K562 (cell line): ENCODE results near the gene RREB1. TPM values are rescaled to one million over a fixed set of nuclear protein-coding genes. Genes with fewer than 3 reads are reported as not detected.

Source experiments
- CBFA2T2 ChIP-seq: fragments of 450-650 bp; conservative IDR thresholded peaks from 2 replicates; pipeline ENCODE4 v1.6.1; 2017; ENCODE audit warnings: mild to moderate bottlenecking
- CREB1 ChIP-seq, 2 experiments: sonication (generic) in 1 of 2; formaldehyde crosslinking in 1 of 2; IDR thresholded peaks; 2 replicates each; pipeline versions ENCODE4 v1.6.1 to v1.8.0; 2012 to 2022; ENCODE audit warnings: inconsistent platforms in 1 of 2, mild to moderate bottlenecking in 1 of 2, missing genetic modification reagents in 1 of 2, moderate library complexity in 1 of 2
- DDX20 ChIP-seq: fragments of 450-650 bp; IDR thresholded peaks from 2 replicates; pipeline ENCODE4 v1.6.1; 2016; ENCODE audit warnings: missing genetic modification characterization, low read depth, mild to moderate bottlenecking, missing compliant biosample characterization, moderate library complexity
- EHMT2 ChIP-seq: fragments of 450-650 bp; IDR thresholded peaks from 2 replicates; pipeline ENCODE4 v1.6.1; 2018; ENCODE audit warnings: antibody characterized with exemption
- EP300 ChIP-seq: IDR thresholded peaks from 2 replicates; pipeline ENCODE4 v1.6.1; 2012; ENCODE audit warnings: low read length, improper control_type of control experiment
- ESRRA ChIP-seq: fragments of 450-650 bp; IDR thresholded peaks from 2 replicates; pipeline ENCODE4 v1.6.1; 2014; ENCODE audit warnings: low read depth, mild to moderate bottlenecking, moderate library complexity, borderline replicate concordance
- GABPB1 ChIP-seq: sonication (generic); formaldehyde crosslinking; IDR thresholded peaks from 2 replicates; pipeline ENCODE4 v1.8.0; 2022; ENCODE audit warnings: mild to moderate bottlenecking, missing genetic modification reagents
- HDAC2 ChIP-seq: fragments of 450-650 bp; IDR thresholded peaks from 2 replicates; pipeline ENCODE4 v1.6.1; 2016; ENCODE audit warnings: mild to moderate bottlenecking
- HMBOX1 ChIP-seq: sonication (generic); IDR thresholded peaks from 2 replicates; pipeline ENCODE4 v1.6.1; 2016
- IRF2 ChIP-seq: sonication (generic); formaldehyde crosslinking; IDR thresholded peaks from 2 replicates; pipeline ENCODE4 v1.8.1; 2022; ENCODE audit warnings: mild to moderate bottlenecking, missing genetic modification reagents
- MBD1 ChIP-seq: fragments of 250-450 bp; sonication (Bioruptor Pico); IDR thresholded peaks from 2 replicates; pipeline ENCODE4 v1.8.0; 2022; ENCODE audit warnings: inconsistent platforms
- MCM5 ChIP-seq: fragments of 450-650 bp; IDR thresholded peaks from 2 replicates; pipeline ENCODE4 v1.6.1; 2016; ENCODE audit warnings: low read depth
- NCOA1 ChIP-seq: fragments of 450-650 bp; IDR thresholded peaks from 2 replicates; pipeline ENCODE4 v1.6.1; 2016; ENCODE audit warnings: low read depth
- NFATC3 ChIP-seq: fragments of 450-650 bp; IDR thresholded peaks from 2 replicates; pipeline ENCODE4 v1.6.1; 2017; ENCODE audit warnings: mild to moderate bottlenecking
- PRDM10 ChIP-seq: fragments of 450-650 bp; IDR thresholded peaks from 2 replicates; pipeline ENCODE4 v1.6.1; 2018; ENCODE audit not compliant: partially characterized antibody
- SFPQ ChIP-seq: fragments of 200-400 bp; formaldehyde crosslinking; IDR thresholded peaks from 2 replicates; pipeline ENCODE4 v1.6.1; 2017; ENCODE audit warnings: mild to moderate bottlenecking, low read depth, low read length, moderate library complexity
- TCF7 ChIP-seq: sonication (generic); IDR thresholded peaks from 2 replicates; pipeline ENCODE4 v1.6.1; 2016; ENCODE audit warnings: antibody characterized with exemption, borderline replicate concordance
- TEAD2 ChIP-seq: fragments of 450-650 bp; IDR thresholded peaks from 2 replicates; pipeline ENCODE4 v1.6.1; 2016; ENCODE audit warnings: missing genetic modification characterization, control low read depth, missing compliant biosample characterization
- ZNF551 ChIP-seq: fragments of 250-450 bp; sonication (Bioruptor Pico); IDR thresholded peaks from 2 replicates; pipeline ENCODE4 v1.5.0; 2021; ENCODE audit warnings: mild to moderate bottlenecking, moderate library complexity
- ZNF696 ChIP-seq: fragments of 250-450 bp; sonication (Bioruptor Pico); conservative IDR thresholded peaks from 2 replicates; pipeline ENCODE4 v1.4.0; 2020; ENCODE audit warnings: mild to moderate bottlenecking, moderate library complexity
- ZNF707 ChIP-seq: fragments of 250-450 bp; sonication (Bioruptor Pico); conservative IDR thresholded peaks from 2 replicates; pipeline ENCODE4 v1.8.0; 2022; ENCODE audit warnings: inconsistent platforms, mild to moderate bottlenecking, moderate library complexity
- polyA plus RNA-seq, 8 experiments: library from polyadenylated mRNA; depleted of rRNA in 4 of 8; stranded (reverse) in 5 of 8; unstranded in 3 of 8; fragments of >200 nt; fragmentation: Nextera tagmentation in 2 of 8; fragmentation: Illumina TruSeq in 1 of 8; extraction: Ambion mirVana in 2 of 8; extraction: Trizol in 1 of 8; gene quantifications; 2 replicates each; pipeline versions ENCODE4 v1.2.1 to v1.2.3, GENCODE V29; 2011 to 2014; ENCODE audit warnings: inconsistent platforms in 1 of 8, missing spikeins in 1 of 8
- total RNA-seq, 7 experiments: library from RNA; depleted of rRNA in 6 of 7; stranded (reverse); fragments of >200 nt in 6 of 7; fragmentation: Illumina TruSeq in 2 of 7; extraction: Trizol in 2 of 7; gene quantifications; 2 replicates each; pipeline versions ENCODE4 v1.2.1 to v1.2.3, GENCODE V29; 2011 to 2021; ENCODE audit warnings: low replicate concordance in 1 of 7

Gene RREB1
- total and polyA plus RNA-seq, 9 of the 15 experiments (the other 6 are each of a cell fraction or from before 2014, with no cell fraction given) = 3.3 to 64.2 (median 19.3) TPM

- TF ChIP-seq EP300 = peak; percentile 66; the same call in 1 of the 2 replicates
- TF ChIP-seq CBFA2T2 = peak; percentile 71
- no peak for TF ChIP-seq TCF7
- TF ChIP-seq PRDM10 = no peak
- no peak for TF ChIP-seq ZNF551 (CRISPR knock-in tag)
- peak; percentile 99 for TF ChIP-seq HDAC2
- 0 out of 2 replicates have a peak, but pooled peaks have one; percentile 9 for TF ChIP-seq CREB1 (IDR thresholded peaks at IDR 0.05)
- no peak for TF ChIP-seq CREB1 (CRISPR knock-in tag; IDR thresholded peaks at IDR 0.05)
- peak; percentile 60; the same call in 1 of the 2 replicates for TF ChIP-seq NCOA1
- no peak for TF ChIP-seq ZNF696 (CRISPR knock-in tag)
- TF ChIP-seq MCM5 = no peak
- no peak for TF ChIP-seq DDX20 (tag)
- 0 out of 2 replicates have a peak, but pooled peaks have one; percentile 13 for TF ChIP-seq HMBOX1
- TF ChIP-seq MBD1 (CRISPR knock-in tag) = no peak
- TF ChIP-seq NFATC3 = no peak
- no peak for TF ChIP-seq TEAD2 (tag)
- TF ChIP-seq ESRRA = peak; percentile 41; the same call in 1 of the 2 replicates
- no peak for TF ChIP-seq IRF2 (CRISPR knock-in tag)
- TF ChIP-seq ZNF707 (CRISPR knock-in tag) = no peak
- peak; percentile 48; the same call in 1 of the 2 replicates for TF ChIP-seq GABPB1 (CRISPR knock-in tag)
- no peak for TF ChIP-seq SFPQ
- TF ChIP-seq EHMT2 = peak; percentile 85
These were observed 11.6 kb downstream of the RREB1 start (continued) for GRCh38 chr6:7119272-7119801.
